Mesenchymal stem cell (in vitro differentiated cells and primary cell): ENCODE data around the gene UPF1.
A peak's percentile ranks its signal among the peaks of the same experiment; 100 is the strongest.
"Not testable (repeated sequence)": the region's sequence is repeated elsewhere in the genome, so short reads cannot be mapped to it uniquely, and the experiment has no call there.

Source experiments
- DNase-seq: peaks from one replicate; pipeline ENCODE4 v3.0.0-alpha.2; 2013
- H2AFZ ChIP-seq: one replicate; pipeline ENCODE4 v1.6.1; 2013; ENCODE audit warnings: low read depth, mild to moderate bottlenecking, control low read depth, inconsistent platforms, low read length, moderate library complexity
- H2AK5ac ChIP-seq: 2 replicates; pipeline ENCODE4 v1.6.1; 2013; ENCODE audit warnings: low read length, moderate library complexity, mild to moderate bottlenecking, inconsistent platforms; ENCODE audit not compliant: severe bottlenecking
- H2BK120ac ChIP-seq: one replicate; pipeline ENCODE4 v1.6.1; 2013; ENCODE audit warnings: low read depth, mild to moderate bottlenecking, inconsistent platforms, low read length, moderate library complexity
- H2BK12ac ChIP-seq, 2 experiments: one replicate each; pipeline ENCODE4 v1.6.1; 2013; ENCODE audit warnings: inconsistent platforms in 2 of 2, low read length in 2 of 2, mild to moderate bottlenecking in 2 of 2, moderate library complexity in 2 of 2, control low read depth in 1 of 2
- H2BK15ac ChIP-seq: one replicate; pipeline ENCODE4 v1.6.1; 2013; ENCODE audit warnings: mild to moderate bottlenecking, low read depth, inconsistent platforms; ENCODE audit not compliant: poor library complexity, severe bottlenecking
- H2BK5ac ChIP-seq: 2 replicates; pipeline ENCODE4 v1.6.1; 2013; ENCODE audit warnings: low read depth, mild to moderate bottlenecking, low read length, control low read depth, inconsistent platforms; ENCODE audit not compliant: poor library complexity, severe bottlenecking
- H3K14ac ChIP-seq, 2 experiments: one replicate each; pipeline ENCODE4 v1.6.1; 2013; ENCODE audit warnings: inconsistent platforms in 2 of 2, low read length in 2 of 2, control low read depth in 1 of 2, mild to moderate bottlenecking in 1 of 2, moderate library complexity in 1 of 2
- H3K18ac ChIP-seq, 2 experiments: one replicate each; pipeline ENCODE4 v1.6.1; 2013; ENCODE audit warnings: inconsistent platforms in 2 of 2, low read length in 2 of 2, control low read depth in 1 of 2, low read depth in 1 of 2, mild to moderate bottlenecking in 1 of 2
- H3K23ac ChIP-seq, 2 experiments: one replicate each; pipeline ENCODE4 v1.6.1; 2013; ENCODE audit warnings: inconsistent platforms in 2 of 2, low read length in 2 of 2, mild to moderate bottlenecking in 2 of 2, moderate library complexity in 2 of 2, control low read depth in 1 of 2
- H3K27ac ChIP-seq: 2 replicates; pipeline ENCODE4 v1.5.1; 2013; ENCODE audit warnings: mild to moderate bottlenecking, moderate library complexity, low read length, control low read depth, inconsistent platforms; ENCODE audit not compliant: poor library complexity, severe bottlenecking
- H3K27me3 ChIP-seq, 2 experiments: 2 replicates each; pipeline versions ENCODE4 v1.6.1 to v1.7.0; 2013; ENCODE audit warnings: low read length in 2 of 2, mild to moderate bottlenecking in 2 of 2, moderate library complexity in 2 of 2, control low read depth in 1 of 2, inconsistent platforms in 1 of 2; ENCODE audit not compliant: control insufficient read depth in 1 of 2, insufficient read depth in 1 of 2
- H3K36me3 ChIP-seq, 2 experiments: 2 replicates each; pipeline versions ENCODE4 v1.6.1 to v1.7.0; 2013; ENCODE audit warnings: low read length in 2 of 2, control low read depth in 1 of 2, inconsistent platforms in 1 of 2, low read depth in 1 of 2, mild to moderate bottlenecking in 1 of 2; ENCODE audit not compliant: insufficient read depth in 2 of 2, control insufficient read depth in 1 of 2
- H3K4ac ChIP-seq, 2 experiments: one replicate each; pipeline ENCODE4 v1.6.1; 2013; ENCODE audit warnings: inconsistent platforms in 2 of 2, low read length in 2 of 2, mild to moderate bottlenecking in 2 of 2, moderate library complexity in 2 of 2, control low read depth in 1 of 2, low read depth in 1 of 2
- H3K4me1 ChIP-seq: 2 replicates; pipeline ENCODE4 v1.6.1; 2013; ENCODE audit warnings: low read depth, low read length, control low read depth; ENCODE audit not compliant: control insufficient read depth, insufficient read depth
- H3K4me2 ChIP-seq: 2 replicates; pipeline ENCODE4 v1.6.1; 2013; ENCODE audit warnings: low read length, mild to moderate bottlenecking, inconsistent platforms; ENCODE audit not compliant: poor library complexity, severe bottlenecking
- H3K4me3 ChIP-seq, 2 experiments: 2 replicates each; pipeline versions ENCODE4 v1.5.1 to v1.7.0; 2013; ENCODE audit warnings: low read length in 2 of 2, mild to moderate bottlenecking in 2 of 2, control low read depth in 1 of 2, low read depth in 1 of 2; ENCODE audit not compliant: insufficient read depth in 1 of 2
- H3K79me1 ChIP-seq: replicated peaks from 2 replicates; pipeline ENCODE4 v1.6.1; 2013; ENCODE audit warnings: mild to moderate bottlenecking, control low read depth, low read length, inconsistent platforms; ENCODE audit not compliant: poor library complexity, severe bottlenecking
- H3K9ac ChIP-seq: 2 replicates; pipeline ENCODE4 v1.7.0; 2013; ENCODE audit warnings: mild to moderate bottlenecking, low read length, moderate library complexity
- H3K9me3 ChIP-seq: 2 replicates; pipeline ENCODE4 v1.7.0; 2013; ENCODE audit warnings: mild to moderate bottlenecking, low read length; ENCODE audit not compliant: control insufficient read depth
- H4K8ac ChIP-seq: one replicate; pipeline ENCODE4 v1.6.1; 2013; ENCODE audit warnings: inconsistent platforms, mild to moderate bottlenecking, low read length, moderate library complexity
- H4K91ac ChIP-seq: one replicate; pipeline ENCODE4 v1.6.1; 2013; ENCODE audit warnings: mild to moderate bottlenecking, low read length, inconsistent platforms
- WGBS: methylation state at CpG from one replicate; pipeline ENCODE4 v1.1.7; 2013; ENCODE audit warnings: mixed read lengths; 5-methylcytosine and 5-hydroxymethylcytosine counted together

UPF1 gene

GRCh38 chr19:18899624-18900560, 68.1 kb downstream of the UPF1 start:
- H3K36me3 ChIP-seq = peaks cover 49 to 59% of the 10 kb centered on the region in 2 experiments
- H3K79me1 ChIP-seq = peaks cover 13% of the 10 kb centered on the region
- no peak overlapping the region for H2AK5ac ChIP-seq
- H3K27ac ChIP-seq = no peak overlapping the region
- no peak overlapping the region for H2BK12ac ChIP-seq
- DNase-seq = no peak
- H2AFZ ChIP-seq = no peak overlapping the region
- H3K18ac ChIP-seq = no peak overlapping the region
- no peak overlapping the region for H3K14ac ChIP-seq
- H3K9me3 ChIP-seq = no peaks in the 10 kb centered on the region
- no peak overlapping the region for H2BK120ac ChIP-seq
- H3K9ac ChIP-seq = no peak overlapping the region
- peaks cover 21% of the 10 kb centered on the region for H3K4me1 ChIP-seq
- no peak overlapping the region for H3K4ac ChIP-seq
- no peak overlapping the region for H4K91ac ChIP-seq
- WGBS = 92% methylated on average over 19 of the region's 20 CpGs
- H3K27me3 ChIP-seq = peaks cover 9 to 13% of the 10 kb centered on the region in 2 experiments
- no peak overlapping the region for H3K4me2 ChIP-seq
- peak overlapping the region in 1 of 2 experiments; percentile 21 for H3K4me3 ChIP-seq
- no peak overlapping the region for H4K8ac ChIP-seq
- H2BK15ac ChIP-seq = no peak overlapping the region
- no peak overlapping the region for H3K23ac ChIP-seq
- no peak overlapping the region for H2BK5ac ChIP-seq

GRCh38 chr19:18900700-18901481, 69.1 kb downstream of the UPF1 start:
- no peak overlapping the region for H3K9ac ChIP-seq
- no peak overlapping the region for H3K4ac ChIP-seq
- H3K14ac ChIP-seq = no peak overlapping the region
- no peak for DNase-seq
- H2BK12ac ChIP-seq = no peak overlapping the region
- H2AK5ac ChIP-seq = no peak overlapping the region
- H3K27ac ChIP-seq = no peak overlapping the region
- no peak overlapping the region for H2BK120ac ChIP-seq
- H2BK5ac ChIP-seq = no peak overlapping the region
- no peak overlapping the region for H2AFZ ChIP-seq
- H4K8ac ChIP-seq = no peak overlapping the region
- peaks cover 11% of the 10 kb centered on the region for H3K4me1 ChIP-seq
- H3K36me3 ChIP-seq = peaks cover 58 to 69% of the 10 kb centered on the region in 2 experiments
- H2BK15ac ChIP-seq = no peak overlapping the region
- H3K4me2 ChIP-seq = no peak overlapping the region
- no peak overlapping the region for H3K23ac ChIP-seq
- H3K18ac ChIP-seq = no peak overlapping the region
- no peak overlapping the region for H4K91ac ChIP-seq
- 94% methylated on average over 17 of the region's 17 CpGs for WGBS
- H3K9me3 ChIP-seq = no peaks in the 10 kb centered on the region
- peaks cover 8 to 9% of the 10 kb centered on the region in 2 experiments for H3K27me3 ChIP-seq
- peaks cover 17% of the 10 kb centered on the region for H3K79me1 ChIP-seq
- H3K4me3 ChIP-seq = no peak overlapping the region

GRCh38 chr19:18901491-18901890, 69.7 kb downstream of the UPF1 start:
- Histone ChIP-seq H4K91ac (no peak overlapping the region), H3K36me3 (peaks cover 64 to 75% of the 10 kb centered on the region in 2 experiments), H2BK12ac (no peak overlapping the region), H3K14ac (no peak overlapping the region), H4K8ac (no peak overlapping the region), H2BK15ac (no peak overlapping the region), H2AFZ (no peak overlapping the region), H3K27ac (no peak overlapping the region), H3K79me1 (peaks cover 20% of the 10 kb centered on the region), H3K4ac (no peak overlapping the region), H3K9ac (no peak overlapping the region), H2AK5ac (no peak overlapping the region), H3K4me3 (no peak overlapping the region), H2BK120ac (no peak overlapping the region), H3K9me3 (no peaks in the 10 kb centered on the region), H3K4me2 (no peak overlapping the region), H2BK5ac (no peak overlapping the region), H3K27me3 (peaks cover 6 to 8% of the 10 kb centered on the region in 2 experiments), H3K23ac (no peak overlapping the region), H3K18ac (no peak overlapping the region), H3K4me1 (peaks cover 6% of the 10 kb centered on the region)
- no peak for DNase-seq
- WGBS = 92% methylated on average over 6 of the region's 7 CpGs

- not testable (repeated sequence) for H2BK15ac ChIP-seq, H3K9ac ChIP-seq, H3K4ac ChIP-seq, DNase-seq, H4K91ac ChIP-seq, H2BK120ac ChIP-seq, H2AK5ac ChIP-seq, H3K23ac ChIP-seq, H2BK12ac ChIP-seq, H3K14ac ChIP-seq, H3K18ac ChIP-seq, H4K8ac ChIP-seq, H3K27ac ChIP-seq, H3K9me3 ChIP-seq, H2BK5ac ChIP-seq, H3K4me3 ChIP-seq, H3K27me3 ChIP-seq, H3K4me2 ChIP-seq, H2AFZ ChIP-seq, H3K4me1 ChIP-seq
- Histone ChIP-seq H3K79me1 (peaks cover 26% of the 10 kb centered on the region), H3K36me3 (peaks cover 72 to 85% of the 10 kb centered on the region in 2 experiments)
- 98% methylated on average over 4 of the region's 5 CpGs for WGBS
Measured at GRCh38 chr19:18902519-18902918, 70.8 kb downstream of the UPF1 start.
